Stimulated activated CD4-positive, alpha-beta T cell treated with anti-CD3 and anti-CD28 coated beads, TNF-alpha, amount 100 ng/mL, for 24 hours (primary cell): ENCODE results near the gene CLIC1.

ENCODE experiments used
- DNase-seq, 3 experiments: peaks; one replicate each; pipeline ENCODE4 v3.0.0-alpha.2; 2020; ENCODE audit warnings: low read depth in 3 of 3

The CLIC1 gene

DNA sequence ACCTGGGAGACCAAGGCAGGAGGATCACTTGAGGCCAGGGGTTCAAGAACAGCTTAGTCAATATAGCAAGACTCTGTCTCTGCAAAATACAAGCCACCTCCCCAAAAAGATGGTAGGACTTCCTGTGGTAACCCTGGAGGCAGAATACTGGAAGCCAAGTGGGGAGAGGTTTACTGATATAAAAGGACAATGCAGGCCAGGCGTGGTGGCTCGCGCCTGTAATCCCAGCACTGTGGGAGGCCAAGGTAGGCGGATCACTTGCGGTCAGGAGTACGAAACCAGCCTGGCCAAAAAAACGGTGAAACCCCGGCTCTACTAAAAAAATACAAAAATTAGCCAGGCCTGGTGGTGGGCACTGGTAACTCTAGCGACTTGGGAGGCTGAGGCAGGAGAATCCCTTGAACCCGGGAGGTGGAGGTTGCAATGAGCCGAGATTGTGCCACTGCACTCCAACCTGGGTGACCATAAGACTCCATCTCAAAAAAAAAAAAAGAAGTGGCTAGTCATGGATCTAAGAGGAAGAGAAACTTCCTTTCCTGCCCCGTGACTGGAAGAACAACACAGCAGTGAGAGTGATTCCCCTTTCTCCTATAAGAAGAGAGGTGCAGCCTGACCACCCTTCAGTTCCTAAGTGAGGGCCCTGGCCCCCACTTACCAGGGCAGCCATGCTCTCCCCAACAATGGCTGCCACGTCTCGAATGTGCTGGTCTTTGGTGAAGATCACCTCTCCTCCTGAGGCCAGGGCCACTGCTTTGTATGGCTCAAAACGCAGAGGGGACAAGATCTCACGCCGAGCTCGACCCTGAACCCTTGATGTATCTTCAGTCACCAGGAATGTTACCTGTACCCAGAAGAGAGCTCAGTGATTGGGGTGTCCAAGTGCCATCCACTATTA is 32.3 kb upstream of the CLIC1 start:
- no peak for DNase-seq

DNA sequence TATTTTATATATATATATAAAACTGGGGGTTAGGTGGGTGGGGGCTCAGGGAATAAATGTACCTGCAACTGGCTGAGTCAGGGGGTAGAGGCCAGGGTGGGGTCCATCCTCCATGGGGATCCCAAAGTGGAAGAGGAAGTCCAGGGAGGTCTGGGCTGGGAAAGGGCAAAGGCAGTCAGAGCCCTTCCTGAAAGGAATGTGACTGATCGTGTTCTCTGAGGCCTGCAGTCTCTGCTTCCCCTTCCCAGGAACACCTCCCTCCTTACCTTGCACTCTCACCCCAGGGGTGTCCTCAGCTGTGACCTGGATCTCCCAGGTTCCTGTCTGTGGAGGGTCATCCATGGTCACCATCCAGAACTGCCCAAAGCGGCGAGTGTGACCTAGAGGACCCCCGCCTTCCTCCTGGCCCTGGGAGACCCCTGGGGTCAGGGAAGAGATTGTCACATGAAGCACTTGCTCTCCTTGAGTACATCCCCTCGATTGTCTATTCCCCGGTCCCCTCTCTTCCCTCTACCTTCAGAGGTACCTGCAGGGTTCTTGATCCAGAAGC is 30.8 kb upstream of the CLIC1 start:
- DNase-seq, result no peak

DNA sequence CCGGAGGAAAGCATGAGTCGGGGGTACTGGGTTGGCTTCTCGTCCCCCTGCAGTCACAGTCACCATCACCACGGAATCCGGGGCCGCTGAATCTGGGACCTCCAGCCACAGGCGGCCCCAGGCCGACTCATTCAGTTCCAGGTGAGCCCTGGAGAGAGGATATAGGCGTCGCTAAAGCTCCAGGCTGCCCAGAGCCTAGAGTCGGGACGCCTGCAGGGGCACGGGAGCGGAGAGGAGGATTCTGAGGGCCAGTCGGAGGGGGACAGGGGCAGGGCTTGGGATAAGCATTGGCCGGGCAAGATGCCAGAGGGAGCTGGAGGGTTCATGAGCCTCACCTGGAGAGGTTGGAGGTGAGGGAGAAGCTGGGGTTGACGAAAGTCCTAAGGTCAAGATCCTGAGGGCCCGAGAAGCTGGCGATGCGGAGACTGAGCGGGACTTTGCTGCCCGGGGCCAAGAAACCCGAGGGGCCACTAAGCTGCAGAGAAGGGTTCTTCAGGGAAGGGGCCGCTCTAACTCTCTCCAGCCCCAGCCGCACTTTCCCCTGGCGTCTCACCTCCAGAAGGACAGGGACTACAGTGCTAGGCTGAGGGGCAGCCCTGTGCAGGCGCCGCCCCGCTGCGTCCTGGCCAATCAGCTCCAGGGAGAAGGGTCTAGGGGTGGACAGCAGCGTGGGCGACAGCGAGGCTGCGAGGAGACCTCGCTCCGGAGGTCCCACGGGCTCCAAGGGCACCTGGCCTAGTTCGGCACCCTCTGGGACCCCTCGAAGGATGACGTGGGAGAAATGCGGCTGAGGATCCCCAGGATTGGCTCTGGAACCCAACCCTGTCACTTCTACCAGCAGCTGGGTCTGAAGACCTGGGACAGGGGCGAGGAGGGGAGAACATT is 29.8 kb upstream of the CLIC1 start:
- DNase-seq, result no peak

DNA sequence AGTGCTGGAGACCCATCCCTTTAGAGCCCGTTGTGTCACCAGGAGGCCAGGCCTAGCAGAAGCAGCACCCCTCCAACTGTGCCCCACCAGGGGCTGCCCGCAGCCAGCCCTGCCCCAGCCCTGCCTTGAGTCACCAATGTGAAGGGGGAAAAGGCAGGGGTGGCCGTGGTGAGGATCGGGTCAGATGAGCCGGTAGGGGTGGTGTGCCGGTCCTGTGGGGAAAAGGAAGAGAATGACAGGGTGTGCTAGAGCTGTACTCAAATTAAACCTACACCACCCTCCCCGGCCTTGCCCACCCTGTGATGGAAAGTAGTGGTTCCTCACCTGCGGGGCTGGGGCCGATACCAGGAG is 29.2 kb upstream of the CLIC1 start:
- no peak for DNase-seq

DNA sequence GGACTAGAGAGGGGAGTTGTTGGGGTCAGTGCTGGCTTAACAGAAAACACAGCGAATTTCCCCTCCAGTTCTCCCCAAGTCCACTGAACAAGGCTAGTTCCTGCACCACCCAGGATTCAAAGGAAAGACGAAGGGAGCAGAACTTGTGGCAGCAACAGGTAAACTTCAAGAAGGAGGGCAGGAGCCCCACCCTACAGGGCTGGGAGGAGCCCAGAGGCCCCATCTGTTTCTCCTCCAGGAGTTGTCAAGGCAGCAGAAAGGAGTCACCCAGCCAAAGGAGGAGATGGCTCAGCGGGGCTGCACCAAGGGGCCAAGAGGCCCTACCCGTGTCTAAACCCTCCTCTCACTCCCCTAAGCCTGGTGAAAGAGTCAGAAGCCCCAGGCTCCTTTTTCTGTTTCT is 27.9 kb upstream of the CLIC1 start:
- DNase-seq, result no peak

DNA sequence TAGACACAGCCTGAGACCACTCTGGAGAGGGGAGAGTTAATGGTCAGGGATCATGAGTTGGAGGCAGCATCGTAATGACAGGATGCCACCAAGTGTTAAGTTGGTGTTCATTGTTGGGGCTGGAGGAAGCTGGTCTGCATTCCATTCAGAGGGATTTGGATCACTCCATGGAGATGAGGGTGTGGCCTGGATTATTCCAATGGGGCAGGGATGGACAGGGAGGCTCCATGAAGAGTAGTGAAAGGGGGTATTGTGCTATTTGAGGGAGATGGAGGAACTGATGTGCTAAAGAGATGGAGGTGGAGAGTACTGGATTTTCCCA is 27.2 kb upstream of the CLIC1 start:
- DNase-seq, result no peak

DNA sequence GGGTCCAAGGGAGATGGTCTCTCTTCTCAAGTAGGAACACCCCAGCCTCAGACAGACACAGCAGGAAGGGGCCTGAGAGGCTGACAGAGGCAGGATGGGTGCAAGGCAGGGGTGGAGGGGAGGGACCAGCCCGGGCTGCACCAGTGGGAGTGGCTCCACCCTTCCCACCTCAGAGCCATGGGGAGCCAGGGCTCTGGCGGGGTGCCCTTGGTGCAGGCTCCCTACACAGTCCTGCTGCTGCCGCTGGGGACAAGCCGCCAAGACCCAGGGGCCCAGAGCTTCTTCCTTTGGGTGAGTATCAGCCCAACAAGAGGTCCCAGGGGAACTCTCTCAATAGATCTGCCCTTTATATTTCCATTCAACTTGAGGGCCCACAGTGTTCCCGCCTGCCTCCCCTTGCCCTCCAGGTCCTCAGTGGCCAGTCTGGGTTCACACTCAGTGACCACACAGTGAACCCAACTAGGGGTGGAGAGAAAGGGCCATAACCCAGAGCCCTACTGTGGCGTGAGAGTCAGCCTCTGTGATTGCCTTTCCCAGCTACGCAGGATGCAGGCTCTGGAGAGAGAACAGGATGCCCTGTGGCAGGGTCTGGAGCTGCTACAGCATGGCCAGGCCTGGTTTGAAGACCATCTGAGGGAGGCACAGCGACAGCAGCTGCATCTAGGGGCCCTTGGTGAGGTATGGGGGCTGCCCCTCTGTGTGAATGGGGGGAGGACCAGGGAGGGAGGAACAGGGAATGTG is 26.7 kb upstream of the CLIC1 start:
- no peak for DNase-seq

DNA sequence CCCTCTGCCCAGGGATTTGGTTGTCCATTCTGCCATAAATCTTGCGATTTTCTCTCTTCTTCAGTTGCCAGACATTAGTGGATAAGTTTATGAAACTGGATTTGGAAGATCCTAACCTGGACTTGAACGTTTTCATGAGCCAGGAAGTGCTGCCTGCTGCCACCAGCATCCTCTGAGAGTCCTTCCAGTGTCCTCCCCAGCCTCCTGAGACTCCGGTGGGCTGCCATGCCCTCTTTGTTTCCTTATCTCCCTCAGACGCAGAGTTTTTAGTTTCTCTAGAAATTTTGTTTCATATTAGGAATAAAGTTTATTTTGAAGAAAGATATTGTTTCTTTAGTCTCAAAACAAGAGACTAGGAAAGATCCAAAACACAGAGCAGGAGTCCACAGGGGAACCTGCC is 26.0 kb upstream of the CLIC1 start, which contains the start of gene SAPCD1:
Gene SAPCD1 (plus strand): TSS at position 301 of the 400 bp plus-strand sequence. CDS start 399 bp downstream, outside the sequence.
- DNase-seq, result no peak

DNA sequence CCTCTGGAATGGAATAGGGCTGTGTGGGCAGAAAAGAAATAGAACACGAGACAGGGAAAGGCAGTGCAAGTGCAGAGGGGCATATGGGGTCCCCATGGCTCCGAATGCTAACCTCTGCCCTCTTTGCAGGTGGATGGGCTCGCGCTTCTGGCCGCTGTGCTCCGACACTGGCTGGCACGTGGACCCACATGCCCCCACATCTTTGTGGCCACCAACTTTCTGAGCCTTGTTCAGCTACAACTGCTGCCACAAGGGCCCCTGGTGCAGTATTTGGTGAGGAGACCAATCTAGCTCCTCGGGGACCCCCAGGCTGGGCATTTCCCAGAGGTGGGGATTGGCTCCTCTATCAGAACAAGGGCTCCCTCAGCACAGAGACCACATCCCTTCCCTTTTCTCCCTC is 25.0 kb upstream of the CLIC1 start:
- no peak for DNase-seq

DNA sequence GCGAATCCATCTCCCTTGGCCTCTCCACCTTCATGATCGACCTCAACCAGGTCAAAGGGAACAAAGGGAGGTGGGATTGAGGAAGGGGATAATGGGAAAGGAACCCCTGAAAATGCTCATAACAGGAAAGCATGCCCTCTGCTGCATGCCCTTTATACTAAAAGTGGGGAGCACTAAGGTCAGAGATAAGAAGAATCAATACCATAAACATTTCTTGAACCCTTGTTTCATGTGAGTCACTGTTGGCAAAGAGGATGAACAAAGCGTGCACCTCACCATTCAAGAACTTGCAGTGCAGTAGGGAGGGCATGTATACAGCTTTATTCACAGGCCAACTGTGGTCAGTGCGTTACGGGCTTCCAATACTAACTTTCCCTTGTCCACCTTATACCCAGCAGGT is 24.5 kb upstream of the CLIC1 start:
- no peak for DNase-seq

DNA sequence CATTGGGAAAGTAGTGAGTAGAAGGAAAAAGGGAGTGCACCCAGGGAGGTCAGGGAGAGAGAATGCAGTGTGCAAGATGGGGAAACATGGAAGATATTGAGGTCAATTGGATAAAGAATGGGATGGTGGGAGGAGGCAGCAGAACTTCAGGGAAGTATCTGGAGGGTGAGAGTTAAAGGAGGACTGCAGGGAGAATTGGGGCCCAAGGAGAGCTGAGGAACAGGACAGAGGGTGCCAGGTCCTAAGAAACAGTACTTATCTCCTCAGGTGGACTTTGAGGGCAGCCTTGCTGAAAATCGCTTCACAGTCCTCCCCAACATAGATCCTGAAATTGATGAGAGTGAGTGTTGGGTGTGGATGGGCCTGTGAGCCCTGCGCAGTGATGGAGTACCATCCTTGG is 22.0 kb upstream of the CLIC1 start:
- no peak for DNase-seq

DNA sequence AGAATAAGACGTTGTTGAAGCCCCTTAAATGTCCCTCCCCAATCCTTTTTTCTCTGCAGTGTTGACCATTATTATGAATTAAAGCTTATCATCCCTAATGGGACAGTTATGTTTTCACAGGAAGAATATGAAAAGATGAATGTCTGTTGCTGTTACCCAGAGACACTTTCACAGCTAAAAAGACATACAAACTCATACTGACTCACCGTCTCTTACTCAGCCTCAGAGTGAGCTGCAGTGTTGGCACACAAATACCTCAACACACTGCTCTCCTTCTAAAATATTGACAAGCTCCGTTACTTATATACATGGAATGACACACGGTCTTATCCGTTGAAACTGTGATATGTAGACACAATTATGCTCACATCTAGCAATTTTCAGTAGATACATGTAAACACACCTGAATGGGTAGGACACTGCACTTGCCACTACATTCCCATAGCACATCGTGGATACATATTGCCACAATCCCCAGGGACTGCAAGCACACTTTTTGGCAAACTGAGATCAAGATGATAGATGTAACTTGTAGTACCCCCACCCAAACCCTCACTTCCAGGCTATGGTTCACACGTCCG is 16.5 kb upstream of the CLIC1 start:
- DNase-seq, result no peak

DNA sequence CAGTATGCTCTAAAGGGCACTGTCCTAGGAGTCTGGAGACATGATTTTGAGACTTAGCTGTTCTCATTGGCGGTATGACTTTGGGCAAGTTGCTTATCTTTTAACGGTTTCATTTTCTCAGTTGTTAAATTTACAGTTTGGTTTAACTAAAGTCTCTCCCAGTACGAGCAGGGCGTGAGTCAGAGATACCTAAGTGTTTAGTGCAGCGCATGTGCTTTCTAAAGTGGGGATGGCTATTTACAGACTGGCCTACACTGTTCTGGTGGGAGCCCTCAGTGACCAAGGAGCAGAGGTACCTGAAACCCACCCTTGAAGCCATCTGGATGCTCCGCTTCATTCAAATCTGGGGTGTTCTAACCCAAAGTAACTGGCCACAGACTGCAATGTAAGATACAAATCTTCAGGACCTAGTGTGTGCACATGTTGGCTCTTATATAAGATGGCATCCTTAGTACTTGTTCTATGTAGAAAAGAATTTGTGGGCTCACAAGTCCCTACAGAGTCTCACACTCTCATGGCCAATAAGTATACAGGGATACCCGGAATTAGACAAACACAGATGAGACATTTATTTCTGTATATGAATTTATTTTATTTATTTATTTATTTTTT is 14.2 kb upstream of the CLIC1 start:
- no peak for DNase-seq

DNA sequence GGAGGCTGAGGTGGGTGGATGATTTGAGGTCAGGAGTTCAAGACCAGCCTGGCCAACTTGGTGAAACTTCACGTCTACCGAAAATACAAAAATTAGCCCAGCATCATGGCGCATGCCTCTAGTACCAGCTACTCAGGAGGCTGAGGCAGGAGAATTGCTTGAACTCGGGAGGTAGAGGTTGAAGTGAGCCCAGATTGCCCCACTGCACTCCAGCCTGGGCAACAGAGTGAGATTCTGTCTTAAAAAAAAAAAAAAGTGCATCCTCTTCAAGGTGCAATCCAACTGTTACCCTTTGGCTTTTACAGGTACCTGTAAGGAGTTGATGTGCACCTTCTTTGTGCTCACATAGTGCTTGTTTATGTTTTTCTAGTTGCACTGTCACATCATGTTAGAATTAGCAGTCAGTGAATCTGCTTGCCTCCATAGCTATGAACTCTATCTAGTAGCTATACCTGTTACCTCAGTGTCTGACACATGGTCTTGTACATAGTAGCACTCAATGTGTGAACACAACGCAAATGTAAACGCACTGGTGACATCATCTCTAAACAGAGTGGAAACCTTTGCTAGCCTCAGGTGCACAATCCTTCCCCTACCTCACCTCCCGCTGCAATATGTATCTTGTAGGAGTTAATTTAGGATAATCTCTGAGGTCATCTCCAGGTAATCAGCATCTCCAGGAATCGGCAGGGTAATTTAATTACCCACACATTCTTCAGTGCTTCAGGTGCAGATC is 13.1 kb upstream of the CLIC1 start:
- no peak for DNase-seq

DNA sequence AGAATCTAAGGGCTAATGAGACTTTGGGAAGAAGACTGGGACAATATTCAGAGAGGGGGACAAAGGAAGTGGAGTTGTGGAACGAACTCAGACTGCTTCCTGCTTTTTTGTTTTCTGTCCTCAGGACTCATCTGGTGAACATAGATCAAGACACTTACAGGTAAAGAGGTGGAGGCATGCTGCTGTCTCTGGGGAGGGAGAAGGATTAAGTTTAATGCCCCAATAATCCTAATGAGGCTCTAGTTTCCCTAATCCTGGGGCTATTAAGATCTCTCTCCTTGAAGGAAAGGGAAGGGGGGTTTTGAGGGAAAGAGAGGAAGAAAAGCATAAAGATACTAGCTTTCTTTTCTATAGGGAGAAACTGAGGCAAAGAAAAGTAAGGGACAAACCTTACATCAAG is 8.1 kb upstream of the CLIC1 start:
- DNase-seq, result no peak

DNA sequence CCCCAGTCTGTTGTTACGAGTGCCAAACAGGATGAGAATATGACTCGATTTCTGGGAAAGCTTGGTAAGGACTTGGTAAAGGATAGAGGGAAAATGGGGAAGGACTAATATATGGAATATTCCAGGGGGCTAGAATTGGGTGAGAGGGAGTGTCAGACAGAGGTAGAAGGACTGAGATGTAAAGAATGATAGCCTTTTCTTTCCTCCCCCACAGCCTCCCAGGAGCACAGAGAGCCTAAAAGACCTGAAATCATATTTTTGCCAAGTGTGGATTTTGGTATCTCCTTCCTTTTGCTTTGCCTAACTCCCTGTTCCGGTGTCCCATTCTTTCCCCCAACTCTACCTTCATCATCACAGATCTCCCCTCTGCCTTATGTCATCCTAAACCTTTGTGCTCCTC is 6.6 kb upstream of the CLIC1 start:
- DNase-seq, result no peak

DNA sequence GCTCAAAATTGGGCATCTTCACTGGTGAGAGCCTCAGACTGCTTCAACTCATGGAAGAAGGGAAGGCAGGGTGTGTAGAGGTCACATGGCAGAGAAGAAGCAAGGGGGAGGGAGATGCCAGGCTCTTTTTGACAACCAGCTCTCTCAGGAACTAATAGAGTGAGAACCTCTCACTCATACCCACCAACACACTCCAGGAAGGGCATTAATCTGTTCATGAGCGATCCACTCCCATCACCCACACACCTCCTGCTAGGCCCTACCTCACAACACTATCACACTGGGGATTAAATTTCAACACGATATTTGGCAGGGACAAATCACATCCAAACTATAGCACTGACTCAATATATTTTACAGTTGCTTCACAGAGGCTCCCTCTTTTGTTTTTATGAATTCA is 5.5 kb upstream of the CLIC1 start:
- no peak for DNase-seq

DNA sequence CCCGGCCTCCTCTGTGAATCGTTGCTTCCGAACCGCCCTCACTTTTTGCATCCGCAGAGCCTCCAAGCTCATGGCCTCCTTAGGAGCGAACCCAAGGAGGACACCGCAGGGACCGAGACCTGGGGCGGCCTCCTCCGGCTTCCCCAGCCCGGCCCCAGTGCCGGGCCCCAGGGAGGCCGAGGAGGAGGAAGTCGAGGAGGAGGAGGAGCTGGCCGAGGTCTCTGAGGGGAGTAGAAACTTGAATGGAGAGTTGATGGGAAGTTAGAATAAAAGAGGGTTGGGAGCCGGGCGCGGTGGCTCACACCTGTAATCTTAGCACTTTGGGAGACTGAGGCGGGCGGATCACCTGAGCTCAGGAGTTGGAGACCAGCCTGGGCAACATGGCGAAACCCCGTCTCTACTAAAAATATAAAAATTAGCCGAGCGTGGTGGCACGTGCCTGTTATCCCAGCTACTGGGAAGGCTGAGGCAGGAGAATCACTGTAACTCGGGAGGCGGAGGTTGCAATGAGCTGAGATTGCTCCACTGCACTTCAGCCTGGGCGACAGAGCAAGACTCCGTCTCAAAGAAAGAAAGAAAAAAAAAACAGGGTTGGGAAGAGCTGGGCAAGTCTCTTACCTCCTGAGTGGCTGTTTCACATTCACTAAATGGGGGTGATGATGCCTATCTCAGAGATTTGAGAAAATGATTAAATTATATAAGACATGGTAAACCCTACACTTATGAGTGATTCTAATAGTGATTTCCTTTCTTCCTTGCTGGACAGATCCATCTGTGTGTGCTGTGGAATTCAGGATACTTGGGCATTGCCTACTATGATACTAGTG is 4.3 kb upstream of the CLIC1 start:
- DNase-seq, result no peak

DNA sequence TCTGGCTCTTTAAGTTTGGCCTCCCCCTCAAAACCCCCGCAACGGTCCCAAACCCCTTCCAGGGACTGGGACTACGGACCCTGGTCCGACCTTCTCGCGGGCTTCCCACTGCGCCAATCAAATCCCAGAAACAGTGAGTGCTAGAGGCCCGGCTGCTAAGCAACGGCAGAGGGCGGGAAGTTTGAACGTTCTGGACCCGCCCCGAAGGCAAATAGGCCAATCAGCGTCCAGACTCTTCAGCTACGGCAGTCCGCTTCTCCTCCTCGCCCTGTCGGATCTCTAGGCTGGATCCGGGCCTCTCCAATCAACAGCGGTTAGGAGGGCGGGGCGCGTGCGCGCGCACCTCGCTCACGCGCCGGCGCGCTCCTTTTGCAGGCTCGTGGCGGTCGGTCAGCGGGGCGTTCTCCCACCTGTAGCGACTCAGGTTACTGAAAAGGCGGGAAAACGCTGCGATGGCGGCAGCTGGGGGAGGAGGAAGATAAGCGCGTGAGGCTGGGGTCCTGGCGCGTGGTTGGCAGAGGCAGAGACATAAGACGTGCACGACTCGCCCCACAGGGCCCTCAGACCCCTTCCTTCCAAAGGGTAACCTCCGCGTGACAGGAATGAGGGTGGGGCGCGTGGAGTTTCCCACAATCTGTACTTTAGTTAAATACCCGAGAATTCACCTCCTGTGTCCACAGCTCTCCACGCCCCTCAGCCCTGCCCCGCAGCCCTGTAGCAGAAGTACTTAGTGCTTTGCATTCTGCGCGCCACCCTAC is 3.5 kb upstream of the CLIC1 start, which contains the start of gene MSH5:
Gene MSH5 (plus strand): TSS at position 367 of the 758 bp plus-strand sequence. CDS start 462 bp downstream, outside the sequence.
- DNase-seq, result peak; percentile 91 to 98 (median 93)
